RWPE2 (cell line): ENCODE results near the gene WDR27.
"Not testable (repeated sequence)": the region's sequence is repeated elsewhere in the genome, so short reads cannot be mapped to it uniquely, and the experiment has no call there.

Experiments
- ATAC-seq: fragments of 200-7000 bp; cut with Tn5 transposase; 3 replicates; pipeline ENCODE4 v1.9.1; 2021; ENCODE audit warnings: low read depth
- DNase-seq: peaks from one replicate; pipeline ENCODE4 v3.0.0-alpha.2; 2020; ENCODE audit warnings: low spot score
- H3K27ac ChIP-seq: fragments of 450-650 bp; 2 replicates; pipeline ENCODE4 v1.5.1; 2017; ENCODE audit warnings: mild to moderate bottlenecking; ENCODE audit not compliant: poor library complexity, severe bottlenecking
- H3K27me3 ChIP-seq: fragments of 250-450 bp; sonication (Bioruptor Pico); 2 replicates; pipeline ENCODE4 v1.5.1; 2021; ENCODE audit warnings: mild to moderate bottlenecking, moderate library complexity; ENCODE audit not compliant: insufficient read depth, poor library complexity, severe bottlenecking
- H3K36me3 ChIP-seq: fragments of 250-450 bp; sonication (Bioruptor Pico); 2 replicates; pipeline ENCODE4 v1.5.1; 2020; ENCODE audit warnings: low read depth, mild to moderate bottlenecking, moderate library complexity
- H3K4me1 ChIP-seq: fragments of 250-450 bp; sonication (Bioruptor Pico); 2 replicates; pipeline ENCODE4 v1.5.1; 2021; ENCODE audit warnings: mild to moderate bottlenecking, moderate library complexity; ENCODE audit not compliant: insufficient read depth, poor library complexity, severe bottlenecking
- H3K4me3 ChIP-seq: fragments of 250-450 bp; sonication (Bioruptor Pico); 2 replicates; pipeline ENCODE4 v1.5.1; 2021; ENCODE audit warnings: mild to moderate bottlenecking, moderate library complexity; ENCODE audit not compliant: severe bottlenecking
- H3K9me3 ChIP-seq: fragments of 250-450 bp; sonication (Bioruptor Pico); 2 replicates; pipeline ENCODE4 v1.5.1; 2021; ENCODE audit warnings: mild to moderate bottlenecking, moderate library complexity; ENCODE audit not compliant: severe bottlenecking
- CTCF ChIP-seq: fragments of 450-650 bp; IDR thresholded peaks from one replicate; pipeline ENCODE4 v1.5.1; 2017; ENCODE audit warnings: mild to moderate bottlenecking, moderate library complexity; ENCODE audit not compliant: poor library complexity, severe bottlenecking

Gene WDR27

GRCh38 chr6:169445661-169446581 lies 255.9 kb downstream of the WDR27 start:
- DNase-seq = no peak
- peak; percentile 23; the same call in 1 of the 3 replicates for ATAC-seq
- no peak for TF ChIP-seq CTCF
- H3K4me1 ChIP-seq = no peaks in the 10 kb centered on the region
- H3K4me3 ChIP-seq = no peak overlapping the region
- H3K27me3 ChIP-seq = no peaks in the 10 kb centered on the region
- no peaks in the 10 kb centered on the region for H3K36me3 ChIP-seq
- no peaks in the 10 kb centered on the region for H3K9me3 ChIP-seq
- no peak overlapping the region for H3K27ac ChIP-seq

- ATAC-seq (no peak), DNase-seq (no peak)
- H3K4me3 ChIP-seq = no peak overlapping the region
- H3K4me1 ChIP-seq = no peaks in the 10 kb centered on the region
- H3K27ac ChIP-seq = no peak overlapping the region
- no peaks in the 10 kb centered on the region for H3K36me3 ChIP-seq
- H3K27me3 ChIP-seq = no peaks in the 10 kb centered on the region
- TF ChIP-seq CTCF = no peak
- H3K9me3 ChIP-seq = no peaks in the 10 kb centered on the region
Measured at GRCh38 chr6:169445227-169445626, 256.6 kb downstream of the WDR27 start.

- H3K9me3 ChIP-seq = no peaks in the 10 kb centered on the region
- DNase-seq = no peak
- no peak overlapping the region for H3K4me3 ChIP-seq
- no peaks in the 10 kb centered on the region for H3K27me3 ChIP-seq
- H3K4me1 ChIP-seq = no peaks in the 10 kb centered on the region
- TF ChIP-seq CTCF = no peak
- ATAC-seq = no peak
- no peak overlapping the region for H3K27ac ChIP-seq
- H3K36me3 ChIP-seq = no peaks in the 10 kb centered on the region
Measured at GRCh38 chr6:169441292-169441691, 260.5 kb downstream of the WDR27 start.

GRCh38 chr6:169439710-169440109 lies 262.1 kb downstream of the WDR27 start:
- Histone ChIP-seq H3K4me1 (no peaks in the 10 kb centered on the region), H3K9me3 (peaks cover 5% of the 10 kb centered on the region), H3K27ac (no peak overlapping the region), H3K27me3 (no peaks in the 10 kb centered on the region), H3K4me3 (no peak overlapping the region), H3K36me3 (no peaks in the 10 kb centered on the region)
- no peak for TF ChIP-seq CTCF
- DNase-seq (no peak), ATAC-seq (no peak)

GRCh38 chr6:169434554-169434953 lies 267.3 kb downstream of the WDR27 start:
- H3K9me3 ChIP-seq, H3K4me1 ChIP-seq, H3K4me3 ChIP-seq, H3K27ac ChIP-seq, ATAC-seq, H3K36me3 ChIP-seq, DNase-seq, H3K27me3 ChIP-seq: not testable (repeated sequence)
